Measurements from ENCODE around the gene F7. TPM values are rescaled to one million over a fixed set of nuclear protein-coding genes. Genes with fewer than 3 reads are reported as not detected.

The F7 gene
- total and polyA plus RNA-seq, 2 experiments from 2014 or later = not detected

- Histone ChIP-seq H3K9ac (no peak overlapping the region), H2AFZ (no peak overlapping the region), H3K79me2 (ENCODE audit: insufficient read depth) (no peaks in the 10 kb centered on the region), H3K4me2 (ENCODE audit: unreplicated experiment) (no peak overlapping the region), H3K36me3 (ENCODE audit: low read depth) (peaks cover 8% of the 10 kb centered on the region; the same call in 1 of the 2 replicates), H3K4me3 (no peak overlapping the region), H3K9me3 (ENCODE audit: low read depth) (no peaks in the 10 kb centered on the region), H3K27ac (no peak overlapping the region), H3K4me1 (ENCODE audit: insufficient read depth) (no peaks in the 10 kb centered on the region), H3F3A (ENCODE audit: insufficient read depth) (no peaks in the 10 kb centered on the region), H3K9me2 (ENCODE audit: insufficient read depth) (no peaks in the 10 kb centered on the region), H3K27me3 (replicated peaks; ENCODE audit: insufficient read depth) (no peaks in the 10 kb centered on the region; the same call in 1 of the 2 replicates), H4K20me1 (ENCODE audit: insufficient read depth) (no peaks in the 10 kb centered on the region)
- in situ Hi-C loops (cut with MboI) = no loop called here
- 88 to 91% methylated on average over 10 of the region's 10 CpGs for WGBS, 2 experiments (ENCODE audit: low coverage in 1 of 2, low lambda C conversion rate in 2 of 2, missing lambda C conversion rate in 2 of 2)
- TF ChIP-seq EZH2phosphoT487 (IDR thresholded peaks at IDR 0.05; ENCODE audit: insufficient read depth, low read depth) = no peak
- no peak for TF ChIP-seq EZH2 (IDR thresholded peaks at IDR 0.05; ENCODE audit: insufficient read depth, poor library complexity, severe bottlenecking)
- no peak for DNase-seq
Observed at GRCh38 chr13:113167155-113167554, 61.6 kb downstream of the F7 start.

- no peak overlapping the region for H2AFZ ChIP-seq
- H3K4me3 ChIP-seq = no peak overlapping the region
- no peak for TF ChIP-seq EZH2 (IDR thresholded peaks at IDR 0.05; ENCODE audit: insufficient read depth, poor library complexity, severe bottlenecking)
- no peak for TF ChIP-seq EZH2phosphoT487 (IDR thresholded peaks at IDR 0.05; ENCODE audit: insufficient read depth, low read depth)
- H3K4me1 ChIP-seq (ENCODE audit: insufficient read depth) = no peaks in the 10 kb centered on the region
- H3K4me2 ChIP-seq (ENCODE audit: unreplicated experiment) = no peak overlapping the region
- H4K20me1 ChIP-seq (ENCODE audit: insufficient read depth) = no peaks in the 10 kb centered on the region
- WGBS, 2 experiments (ENCODE audit: low coverage in 1 of 2, low lambda C conversion rate in 2 of 2, missing lambda C conversion rate in 2 of 2) = 95 to 100% methylated on average over 3 of the region's 3 CpGs
- in situ Hi-C loops (cut with MboI) = no loop called here
- no peaks in the 10 kb centered on the region for H3K9me2 ChIP-seq (ENCODE audit: insufficient read depth)
- no peaks in the 10 kb centered on the region; the same call in 1 of the 2 replicates for H3K27me3 ChIP-seq (replicated peaks; ENCODE audit: insufficient read depth)
- no peaks in the 10 kb centered on the region for H3K79me2 ChIP-seq (ENCODE audit: insufficient read depth)
- H3F3A ChIP-seq (ENCODE audit: insufficient read depth) = no peaks in the 10 kb centered on the region
- H3K9me3 ChIP-seq (ENCODE audit: low read depth) = no peaks in the 10 kb centered on the region
- peaks cover 8% of the 10 kb centered on the region; the same call in 1 of the 2 replicates for H3K36me3 ChIP-seq (ENCODE audit: low read depth)
- H3K9ac ChIP-seq = no peak overlapping the region
- no peak for DNase-seq
- no peak overlapping the region for H3K27ac ChIP-seq
Observed at GRCh38 chr13:113167575-113167974, 62.0 kb downstream of the F7 start.

GRCh38 chr13:113168211-113168610, 62.6 kb downstream of the F7 start:
- Histone ChIP-seq H2AFZ (no peak overlapping the region), H3K27me3 (replicated peaks; ENCODE audit: insufficient read depth) (no peaks in the 10 kb centered on the region; the same call in 1 of the 2 replicates), H3K4me2 (ENCODE audit: unreplicated experiment) (no peak overlapping the region), H4K20me1 (ENCODE audit: insufficient read depth) (no peaks in the 10 kb centered on the region), H3K9me3 (ENCODE audit: low read depth) (no peaks in the 10 kb centered on the region), H3F3A (ENCODE audit: insufficient read depth) (no peaks in the 10 kb centered on the region), H3K36me3 (ENCODE audit: low read depth) (peaks cover 8% of the 10 kb centered on the region; the same call in 1 of the 2 replicates), H3K4me3 (no peak overlapping the region), H3K79me2 (ENCODE audit: insufficient read depth) (no peaks in the 10 kb centered on the region), H3K9ac (no peak overlapping the region), H3K9me2 (ENCODE audit: insufficient read depth) (no peaks in the 10 kb centered on the region), H3K4me1 (ENCODE audit: insufficient read depth) (no peaks in the 10 kb centered on the region), H3K27ac (no peak overlapping the region)
- in situ Hi-C loops (cut with MboI) = no loop called here
- WGBS, 2 experiments (ENCODE audit: low coverage in 1 of 2, low lambda C conversion rate in 2 of 2, missing lambda C conversion rate in 2 of 2) = 85 to 87% methylated on average over 7 of the region's 7 CpGs
- no peak for TF ChIP-seq EZH2 (IDR thresholded peaks at IDR 0.05; ENCODE audit: insufficient read depth, poor library complexity, severe bottlenecking)
- no peak for TF ChIP-seq EZH2phosphoT487 (IDR thresholded peaks at IDR 0.05; ENCODE audit: insufficient read depth, low read depth)
- DNase-seq = no peak

GRCh38 chr13:113169277-113170272, 64.0 kb downstream of the F7 start:
- TF ChIP-seq EZH2phosphoT487 (IDR thresholded peaks at IDR 0.05; ENCODE audit: insufficient read depth, low read depth) (no peak), EZH2 (IDR thresholded peaks at IDR 0.05; ENCODE audit: insufficient read depth, poor library complexity, severe bottlenecking) (no peak)
- H2AFZ ChIP-seq = no peak overlapping the region
- no peak overlapping the region for H3K4me3 ChIP-seq
- H3K36me3 ChIP-seq (ENCODE audit: low read depth) = peaks cover 8% of the 10 kb centered on the region; the same call in 1 of the 2 replicates
- H3K4me1 ChIP-seq (ENCODE audit: insufficient read depth) = no peaks in the 10 kb centered on the region
- H3K9me2 ChIP-seq (ENCODE audit: insufficient read depth) = no peaks in the 10 kb centered on the region
- H3K79me2 ChIP-seq (ENCODE audit: insufficient read depth) = no peaks in the 10 kb centered on the region
- H3K9me3 ChIP-seq (ENCODE audit: low read depth) = no peaks in the 10 kb centered on the region
- H3K9ac ChIP-seq = no peak overlapping the region
- in situ Hi-C loops (cut with MboI) = no loop called here
- DNase-seq = no peak
- H3K27me3 ChIP-seq (replicated peaks; ENCODE audit: insufficient read depth) = no peaks in the 10 kb centered on the region
- 97% methylated on average over 13 of the region's 13 CpGs for WGBS, 2 experiments (ENCODE audit: low coverage in 1 of 2, low lambda C conversion rate in 2 of 2, missing lambda C conversion rate in 2 of 2)
- H3K4me2 ChIP-seq (ENCODE audit: unreplicated experiment) = no peak overlapping the region
- H3F3A ChIP-seq (ENCODE audit: insufficient read depth) = no peaks in the 10 kb centered on the region
- no peaks in the 10 kb centered on the region for H4K20me1 ChIP-seq (ENCODE audit: insufficient read depth)
- no peak overlapping the region for H3K27ac ChIP-seq

Small RNA genes within 50 kb of the gene (small RNA-seq; reads per million reads assigned to genes)
- not detected for gene AL137002.1 (ENCODE audit: low read depth, low replicate concordance)

Other genes with a start within 250 kb of the F7 start
- gene MCF2L, start 136.6 kb upstream of the F7 start, total RNA-seq (2014; rRNA removed; shearing (Covaris generic)) = not detected in 2 replicates
- gene MCF2L, start 136.6 kb upstream of the F7 start, polyA plus RNA-seq (2016; fragmentation: Nextera tagmentation; extraction: Ambion mirVana) = not detected in 2 replicates
- 7.8 and 10.2 TPM in 2 replicates for gene F10, start 17.0 kb downstream of the F7 start, total RNA-seq (2014; rRNA removed; shearing (Covaris generic))
- gene F10, start 17.0 kb downstream of the F7 start, polyA plus RNA-seq (2016; fragmentation: Nextera tagmentation; extraction: Ambion mirVana) = 9.0 and 9.1 TPM in 2 replicates
- gene PROZ, start 52.9 kb downstream of the F7 start, total RNA-seq (2014; rRNA removed; shearing (Covaris generic)) = not detected in 2 replicates
- gene PROZ, start 52.9 kb downstream of the F7 start, polyA plus RNA-seq (2016; fragmentation: Nextera tagmentation; extraction: Ambion mirVana) = not detected in 2 replicates
- gene PCID2, start 102.9 kb downstream of the F7 start, total RNA-seq (2014; rRNA removed; shearing (Covaris generic)) = 60.7 and 67.9 TPM in 2 replicates
- 58.3 and 58.6 TPM in 2 replicates for gene PCID2, start 102.9 kb downstream of the F7 start, polyA plus RNA-seq (2016; fragmentation: Nextera tagmentation; extraction: Ambion mirVana)
- 93.0 and 197 TPM in 2 replicates for gene CUL4A, start 103.8 kb downstream of the F7 start, total RNA-seq (2014; rRNA removed; shearing (Covaris generic))
- gene CUL4A, start 103.8 kb downstream of the F7 start, polyA plus RNA-seq (2016; fragmentation: Nextera tagmentation; extraction: Ambion mirVana) = 65.9 and 67.3 TPM in 2 replicates
- gene LAMP1, start 191.4 kb downstream of the F7 start, total RNA-seq (2014; rRNA removed; shearing (Covaris generic)) = 295 and 305 TPM in 2 replicates
- gene LAMP1, start 191.4 kb downstream of the F7 start, polyA plus RNA-seq (2016; fragmentation: Nextera tagmentation; extraction: Ambion mirVana) = 111 and 118 TPM in 2 replicates